ENCODE measurements around the gene EVA1C. TPM values are rescaled to one million over a fixed set of nuclear protein-coding genes. Genes with fewer than 3 reads are reported as not detected.
"Not testable (repeated sequence)": the region's sequence is repeated elsewhere in the genome, so short reads cannot be mapped to it uniquely, and the experiment has no call there.

EVA1C gene
- total RNA-seq, 2 donors from 2014 or later: 45.7 to 48.6 TPM

GRCh38 chr21:32554832-32555638 lies 142.5 kb downstream of the EVA1C start:
- 94% methylated on average over 4 of the region's 4 CpGs for WGBS
- intact Hi-C loops (cut with DNase I): no loop called here
- DNase-seq (ENCODE audit: low spot score): no peak
- no peaks in the 10 kb centered on the region for H3K4me1 ChIP-seq (replicated peaks)
- no peak overlapping the region for H3K4me3 ChIP-seq
- no peaks in the 10 kb centered on the region for H3K9me3 ChIP-seq
- no peak for TF ChIP-seq CTCF (IDR thresholded peaks at IDR 0.05)
- no peak for TF ChIP-seq POLR2AphosphoS5 (IDR thresholded peaks at IDR 0.05)
- no peak for TF ChIP-seq POLR2A (IDR thresholded peaks at IDR 0.05)
- H3K36me3 ChIP-seq: no peaks in the 10 kb centered on the region
- H3K27ac ChIP-seq: no peak overlapping the region
- no peaks in the 10 kb centered on the region for H3K27me3 ChIP-seq (replicated peaks; ENCODE audit: insufficient read depth)

GRCh38 chr21:32558106-32558505 lies 145.6 kb downstream of the EVA1C start:
- Histone ChIP-seq H3K4me3 (no peak overlapping the region), H3K9me3 (no peaks in the 10 kb centered on the region), H3K36me3 (no peaks in the 10 kb centered on the region), H3K27ac (no peak overlapping the region), H3K4me1 (replicated peaks) (no peaks in the 10 kb centered on the region), H3K27me3 (replicated peaks; ENCODE audit: insufficient read depth) (no peaks in the 10 kb centered on the region)
- 88% methylated on average over 3 of the region's 3 CpGs for WGBS
- intact Hi-C loops (cut with DNase I): no loop called here
- TF ChIP-seq POLR2A (IDR thresholded peaks at IDR 0.05) (no peak), POLR2AphosphoS5 (IDR thresholded peaks at IDR 0.05) (no peak), CTCF (IDR thresholded peaks at IDR 0.05) (no peak)
- DNase-seq (ENCODE audit: low spot score): no peak

GRCh38 chr21:32559006-32559610 lies 146.6 kb downstream of the EVA1C start:
- H3K27ac ChIP-seq: no peak overlapping the region
- H3K36me3 ChIP-seq: no peaks in the 10 kb centered on the region
- WGBS: 87% methylated on average over 6 of the region's 6 CpGs
- no peak for TF ChIP-seq POLR2A (IDR thresholded peaks at IDR 0.05)
- TF ChIP-seq POLR2AphosphoS5 (IDR thresholded peaks at IDR 0.05): no peak
- no peak for TF ChIP-seq CTCF (IDR thresholded peaks at IDR 0.05)
- no peak for DNase-seq (ENCODE audit: low spot score)
- no peaks in the 10 kb centered on the region for H3K9me3 ChIP-seq
- intact Hi-C loops (cut with DNase I): no loop called here
- H3K4me3 ChIP-seq: no peak overlapping the region
- H3K4me1 ChIP-seq (replicated peaks): no peaks in the 10 kb centered on the region
- no peaks in the 10 kb centered on the region for H3K27me3 ChIP-seq (replicated peaks; ENCODE audit: insufficient read depth)

GRCh38 chr21:32560896-32561295 lies 148.4 kb downstream of the EVA1C start:
- Histone ChIP-seq H3K4me3 (no peak overlapping the region), H3K27ac (no peak overlapping the region), H3K27me3 (replicated peaks; ENCODE audit: insufficient read depth) (no peaks in the 10 kb centered on the region), H3K9me3 (no peaks in the 10 kb centered on the region), H3K4me1 (replicated peaks) (no peaks in the 10 kb centered on the region), H3K36me3 (no peaks in the 10 kb centered on the region)
- no peak for DNase-seq (ENCODE audit: low spot score)
- intact Hi-C loops (cut with DNase I): loop anchor here (10.0 kb wide), 2 partner anchors 66 to 236 kb away; no protein-coding TSS in a partner anchor
- WGBS: 95% methylated on average over 3 of the region's 3 CpGs
- TF ChIP-seq CTCF (IDR thresholded peaks at IDR 0.05) (no peak), POLR2AphosphoS5 (IDR thresholded peaks at IDR 0.05) (no peak), POLR2A (IDR thresholded peaks at IDR 0.05) (no peak)

DNA sequence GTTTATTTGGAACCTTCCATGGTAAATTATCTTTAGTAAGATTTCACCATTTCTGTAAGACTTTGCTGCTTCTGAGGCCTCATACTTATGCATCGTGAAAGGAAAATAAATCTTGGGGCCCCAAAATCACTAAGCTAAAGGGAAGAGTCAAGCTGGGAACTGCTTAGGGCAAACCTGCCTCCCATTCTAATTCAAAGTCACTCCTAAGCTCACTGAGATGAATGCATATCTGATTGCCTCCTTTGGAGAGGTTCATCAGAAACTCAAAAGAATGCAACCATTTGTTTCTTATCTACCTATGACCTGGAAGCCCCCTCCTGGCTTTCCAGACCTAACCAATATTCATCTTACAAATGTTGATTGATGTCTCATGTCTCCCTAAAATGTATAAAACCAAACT lies 149.0 kb downstream of the EVA1C start:
- WGBS: 89% methylated on average over 1 of the region's 1 CpG
- intact Hi-C loops (cut with DNase I): loop anchor here (10.0 kb wide), 2 partner anchors 67 to 237 kb away; no protein-coding TSS in a partner anchor

More for the DNA sequence above, 149.0 kb downstream of the EVA1C start:
- H3K36me3 ChIP-seq; DNase-seq (ENCODE audit: low spot score); H3K27me3 ChIP-seq (replicated peaks; ENCODE audit: insufficient read depth); H3K9me3 ChIP-seq; H3K4me1 ChIP-seq (replicated peaks); H3K4me3 ChIP-seq: not testable (repeated sequence)
- H3K27ac ChIP-seq: peak overlapping the region in 1 of 2 donors; percentile 25
